ENCODE results near the gene SHOC1. TPM values are rescaled to one million over a fixed set of nuclear protein-coding genes. Genes with fewer than 3 reads are reported as not detected.

The SHOC1 gene
- total RNA-seq, 2 donors from 2014 or later = not detected

DNA sequence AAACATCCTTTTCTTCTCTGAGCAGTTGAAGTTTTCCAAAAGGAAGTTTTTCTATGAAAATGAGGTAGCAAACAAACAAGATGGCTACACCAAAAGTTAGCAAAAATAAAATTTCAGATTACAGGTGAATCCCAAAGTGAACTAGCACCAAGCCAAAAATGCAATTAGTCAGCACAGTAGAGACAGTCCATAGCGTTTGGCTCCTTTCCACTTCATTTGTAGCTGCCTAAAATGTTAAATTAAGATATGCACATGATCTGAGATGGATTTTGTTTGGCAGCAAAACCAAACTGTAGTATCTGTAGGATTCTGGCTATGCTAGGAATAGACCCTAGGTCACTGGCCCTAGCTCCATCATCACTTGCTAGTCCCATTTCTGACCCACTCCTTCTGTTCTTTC is 45.7 kb upstream of the SHOC1 start:
- H3K4me1 ChIP-seq (ENCODE audit: control insufficient read depth, insufficient read depth, low read length) = no peaks in the 10 kb centered on the region
- H3K9me3 ChIP-seq (ENCODE audit: control insufficient read depth, low read length) = no peaks in the 10 kb centered on the region
- no peaks in the 10 kb centered on the region for H3K36me3 ChIP-seq (ENCODE audit: control insufficient read depth, insufficient read depth, low read length)
- 86 to 93% methylated on average over 1 of the region's 1 CpG for WGBS, 2 experiments (ENCODE audit: insufficient coverage in 1 of 2, insufficient read length in 1 of 2)
- H3K27me3 ChIP-seq (ENCODE audit: control insufficient read depth, insufficient read depth, low read length, poor library complexity, severe bottlenecking) = no peaks in the 10 kb centered on the region
- no peak for DNase-seq
- H3K4me3 ChIP-seq (ENCODE audit: low read length) = no peak overlapping the region
- Mint-ChIP-seq H3K36me3 (ENCODE audit: low read depth) (no peaks in the 10 kb centered on the region), H3K27me3 (ENCODE audit: insufficient read depth) (no peaks in the 10 kb centered on the region), H3K4me1 (no peaks in the 10 kb centered on the region), H3K27ac (no peak overlapping the region), H3K4me3 (no peak overlapping the region), H3K9me3 (no peaks in the 10 kb centered on the region)
- H3K9ac ChIP-seq (ENCODE audit: extremely low read depth, low read length, poor library complexity, severe bottlenecking) = no peak overlapping the region
- TF ChIP-seq, protein P1, sequence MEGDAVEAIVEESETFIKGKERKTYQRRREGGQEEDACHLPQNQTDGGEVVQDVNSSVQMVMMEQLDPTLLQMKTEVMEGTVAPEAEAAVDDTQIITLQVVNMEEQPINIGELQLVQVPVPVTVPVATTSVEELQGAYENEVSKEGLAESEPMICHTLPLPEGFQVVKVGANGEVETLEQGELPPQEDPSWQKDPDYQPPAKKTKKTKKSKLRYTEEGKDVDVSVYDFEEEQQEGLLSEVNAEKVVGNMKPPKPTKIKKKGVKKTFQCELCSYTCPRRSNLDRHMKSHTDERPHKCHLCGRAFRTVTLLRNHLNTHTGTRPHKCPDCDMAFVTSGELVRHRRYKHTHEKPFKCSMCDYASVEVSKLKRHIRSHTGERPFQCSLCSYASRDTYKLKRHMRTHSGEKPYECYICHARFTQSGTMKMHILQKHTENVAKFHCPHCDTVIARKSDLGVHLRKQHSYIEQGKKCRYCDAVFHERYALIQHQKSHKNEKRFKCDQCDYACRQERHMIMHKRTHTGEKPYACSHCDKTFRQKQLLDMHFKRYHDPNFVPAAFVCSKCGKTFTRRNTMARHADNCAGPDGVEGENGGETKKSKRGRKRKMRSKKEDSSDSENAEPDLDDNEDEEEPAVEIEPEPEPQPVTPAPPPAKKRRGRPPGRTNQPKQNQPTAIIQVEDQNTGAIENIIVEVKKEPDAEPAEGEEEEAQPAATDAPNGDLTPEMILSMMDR (conservative IDR thresholded peaks at IDR 0.05) = no peak
- no peak overlapping the region for H3K27ac ChIP-seq (ENCODE audit: low read depth, low read length)

DNA sequence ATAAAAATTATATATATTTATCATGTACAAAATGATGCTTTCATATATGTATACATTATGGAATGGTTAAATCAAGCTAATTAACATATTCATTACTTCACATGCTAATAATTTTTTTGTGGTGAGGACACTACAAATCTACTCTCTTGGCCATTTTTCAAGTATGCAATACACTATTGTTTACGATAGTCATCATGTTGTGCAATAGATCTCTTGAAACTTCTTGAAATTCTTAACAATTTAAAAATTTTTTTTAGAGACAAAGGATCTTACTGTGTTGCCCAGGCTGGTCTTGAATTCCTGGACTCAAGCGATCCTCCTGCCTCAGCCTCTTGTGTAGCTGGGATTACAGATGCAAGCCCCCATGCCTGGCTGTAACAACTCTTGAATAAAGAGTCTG is 45.2 kb upstream of the SHOC1 start:
- no peaks in the 10 kb centered on the region for H3K36me3 Mint-ChIP-seq (ENCODE audit: low read depth)
- no peaks in the 10 kb centered on the region for H3K36me3 ChIP-seq (ENCODE audit: control insufficient read depth, insufficient read depth, low read length)
- H3K27ac Mint-ChIP-seq = no peak overlapping the region
- H3K27ac ChIP-seq (ENCODE audit: low read depth, low read length) = no peak overlapping the region
- 89 to 96% methylated on average over 2 of the region's 2 CpGs for WGBS, 2 experiments (ENCODE audit: insufficient coverage in 1 of 2, insufficient read length in 1 of 2)
- no peak overlapping the region for H3K4me3 Mint-ChIP-seq
- H3K4me1 Mint-ChIP-seq = no peaks in the 10 kb centered on the region
- H3K4me3 ChIP-seq (ENCODE audit: low read length) = no peak overlapping the region
- no peaks in the 10 kb centered on the region for H3K9me3 ChIP-seq (ENCODE audit: control insufficient read depth, low read length)
- H3K27me3 ChIP-seq (ENCODE audit: control insufficient read depth, insufficient read depth, low read length, poor library complexity, severe bottlenecking) = no peaks in the 10 kb centered on the region
- H3K9ac ChIP-seq (ENCODE audit: extremely low read depth, low read length, poor library complexity, severe bottlenecking) = no peak overlapping the region
- H3K27me3 Mint-ChIP-seq (ENCODE audit: insufficient read depth) = no peaks in the 10 kb centered on the region
- no peak for DNase-seq
- TF ChIP-seq, protein P1 (conservative IDR thresholded peaks at IDR 0.05) = no peak
- H3K9me3 Mint-ChIP-seq = no peaks in the 10 kb centered on the region
- H3K4me1 ChIP-seq (ENCODE audit: control insufficient read depth, insufficient read depth, low read length) = no peaks in the 10 kb centered on the region

GRCh38 chr9:111839387-111839786 is 44.6 kb upstream of the SHOC1 start:
- Mint-ChIP-seq H3K4me3 (no peak overlapping the region), H3K27me3 (ENCODE audit: insufficient read depth) (no peaks in the 10 kb centered on the region), H3K4me1 (no peaks in the 10 kb centered on the region), H3K36me3 (ENCODE audit: low read depth) (no peaks in the 10 kb centered on the region), H3K9me3 (no peaks in the 10 kb centered on the region), H3K27ac (no peak overlapping the region)
- TF ChIP-seq, protein P1 (conservative IDR thresholded peaks at IDR 0.05) = no peak
- 90 to 93% methylated on average over 6 of the region's 6 CpGs for WGBS, 2 experiments (ENCODE audit: insufficient coverage in 1 of 2, insufficient read length in 1 of 2)
- no peak for DNase-seq
- Histone ChIP-seq H3K27ac (ENCODE audit: low read depth, low read length) (no peak overlapping the region), H3K4me1 (ENCODE audit: control insufficient read depth, insufficient read depth, low read length) (no peaks in the 10 kb centered on the region), H3K9me3 (ENCODE audit: control insufficient read depth, low read length) (no peaks in the 10 kb centered on the region), H3K27me3 (ENCODE audit: control insufficient read depth, insufficient read depth, low read length, poor library complexity, severe bottlenecking) (no peaks in the 10 kb centered on the region), H3K36me3 (ENCODE audit: control insufficient read depth, insufficient read depth, low read length) (no peaks in the 10 kb centered on the region), H3K9ac (ENCODE audit: extremely low read depth, low read length, poor library complexity, severe bottlenecking) (no peak overlapping the region), H3K4me3 (ENCODE audit: low read length) (no peak overlapping the region)

Measured in endodermal cell (in vitro differentiated cells).